NCI-H82 treated with DMSO at 0.1 percent for 48 hours (cell line): ENCODE measurements around the gene CCS.
A peak's percentile ranks its signal among the peaks of the same experiment; 100 is the strongest.
"Not testable (repeated sequence)": the region's sequence is repeated elsewhere in the genome, so short reads cannot be mapped to it uniquely, and the experiment has no call there.

Experiments used
- DNase-seq: peaks from one replicate; lab custom pipeline; 2025; ENCODE audit not compliant: unreplicated experiment; lab: John Stamatoyannopoulos, UW

The CCS gene

GRCh38 chr11:66561178-66561974, 31.6 kb upstream of the CCS start:
- DNase-seq: no peak

DNA sequence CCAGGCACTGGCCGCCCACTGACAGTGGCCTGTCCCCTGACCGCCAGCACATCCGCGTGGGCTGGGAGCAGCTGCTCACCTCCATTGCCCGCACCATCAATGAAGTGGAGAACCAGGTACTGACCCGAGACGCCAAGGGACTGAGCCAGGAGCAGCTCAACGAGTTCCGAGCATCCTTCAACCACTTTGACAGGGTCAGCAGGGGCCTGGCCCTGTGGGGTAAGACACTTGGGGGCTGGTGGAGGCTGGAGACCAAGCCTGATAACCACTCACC, 31.1 kb upstream of the CCS start:
- no peak for DNase-seq

DNA sequence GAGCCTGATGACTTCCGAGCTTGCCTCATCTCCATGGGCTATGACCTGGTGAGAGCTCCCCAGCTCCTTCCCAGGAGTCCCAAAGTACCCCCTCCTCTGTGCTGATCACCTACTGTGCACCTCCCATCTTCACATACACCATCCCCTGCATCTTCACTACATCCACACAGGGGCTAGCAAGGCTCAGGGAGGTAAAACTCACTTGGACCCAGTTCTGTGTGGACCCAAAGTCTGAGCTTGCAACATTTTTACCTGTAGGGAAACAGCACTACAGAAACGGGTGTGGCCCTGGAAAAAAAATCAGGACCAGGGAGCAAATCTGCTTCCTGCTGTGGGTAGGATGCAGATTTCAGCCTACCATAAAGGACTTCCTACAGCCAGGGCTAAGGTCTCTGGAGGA, 30.7 kb upstream of the CCS start:
- no peak for DNase-seq

DNA sequence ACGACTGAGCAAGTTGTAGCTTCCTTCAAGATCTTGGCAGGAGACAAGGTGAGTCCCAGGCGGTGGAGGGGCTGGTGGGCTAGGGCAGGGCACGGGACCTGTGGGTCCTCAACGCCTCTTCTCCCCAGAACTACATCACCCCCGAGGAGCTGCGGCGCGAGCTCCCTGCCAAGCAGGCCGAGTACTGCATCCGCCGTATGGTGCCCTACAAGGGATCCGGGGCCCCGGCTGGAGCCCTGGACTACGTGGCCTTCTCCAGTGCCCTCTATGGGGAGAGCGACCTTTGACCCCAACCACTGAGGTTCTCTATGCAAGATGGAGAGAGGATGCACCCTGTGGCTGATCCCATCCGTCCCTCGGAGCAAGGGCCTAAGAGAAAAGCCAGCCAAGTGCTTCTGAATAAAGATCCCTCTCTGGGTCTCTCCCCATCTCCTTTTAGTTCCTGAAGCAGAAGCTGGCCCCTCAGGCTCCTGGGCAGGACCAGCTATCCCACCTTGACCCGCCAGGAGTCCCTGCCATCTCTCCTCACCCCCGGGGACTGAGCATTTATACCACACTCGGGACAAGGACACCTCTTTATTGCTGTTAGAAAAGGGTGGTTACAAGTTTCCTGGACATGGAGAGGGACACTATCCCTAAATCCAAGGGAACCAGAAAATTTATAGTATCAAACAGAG, 29.9 kb upstream of the CCS start:
- no peak for DNase-seq

GRCh38 chr11:66563832-66564231, 29.2 kb upstream of the CCS start:
- DNase-seq: no peak

GRCh38 chr11:66564538-66564937, 28.4 kb upstream of the CCS start:
- no peak for DNase-seq

DNA sequence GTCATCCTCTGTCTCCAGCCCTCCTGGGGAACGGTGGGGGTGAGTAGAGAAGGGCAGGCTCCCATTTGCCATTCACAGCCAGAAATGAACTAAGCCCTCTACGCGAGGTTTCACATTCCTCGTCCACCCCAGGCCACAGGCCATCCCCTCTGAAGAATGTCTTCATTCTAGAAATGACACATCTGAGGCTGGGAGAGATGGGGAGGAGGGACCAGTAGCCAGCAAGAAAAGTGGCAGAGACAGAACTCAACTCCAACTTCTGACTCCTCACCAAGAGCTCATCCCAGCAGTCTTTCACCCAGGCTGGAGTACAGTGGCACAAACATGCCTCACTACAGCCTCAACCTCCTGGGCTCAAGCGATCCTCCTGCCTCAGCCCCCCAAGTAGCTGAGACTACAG, 28.0 kb upstream of the CCS start:
- DNase-seq: no peak

DNA sequence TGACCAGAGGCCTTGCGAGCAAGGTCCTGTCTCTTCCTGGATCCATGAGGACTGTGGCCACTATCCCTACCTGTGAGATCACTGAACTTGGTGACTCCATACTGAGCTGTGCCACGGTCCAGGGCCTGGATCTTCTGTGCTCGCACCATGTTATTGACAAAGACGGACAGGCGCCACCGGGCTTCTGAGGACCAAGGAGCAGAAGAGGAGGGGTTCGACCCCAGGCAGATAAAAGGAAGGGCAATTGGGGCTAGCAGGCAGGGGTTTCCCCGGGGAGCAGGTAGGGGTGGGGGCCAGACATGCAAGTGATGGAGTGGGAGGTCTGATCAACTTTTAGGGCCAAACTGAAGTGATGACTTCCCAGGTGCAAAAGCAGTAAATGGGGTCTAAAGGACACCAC, 26.8 kb upstream of the CCS start:
- DNase-seq: no peak

- DNase-seq: no peak
These were observed 25.2 kb upstream of the CCS start for GRCh38 chr11:66567787-66568123.

DNA sequence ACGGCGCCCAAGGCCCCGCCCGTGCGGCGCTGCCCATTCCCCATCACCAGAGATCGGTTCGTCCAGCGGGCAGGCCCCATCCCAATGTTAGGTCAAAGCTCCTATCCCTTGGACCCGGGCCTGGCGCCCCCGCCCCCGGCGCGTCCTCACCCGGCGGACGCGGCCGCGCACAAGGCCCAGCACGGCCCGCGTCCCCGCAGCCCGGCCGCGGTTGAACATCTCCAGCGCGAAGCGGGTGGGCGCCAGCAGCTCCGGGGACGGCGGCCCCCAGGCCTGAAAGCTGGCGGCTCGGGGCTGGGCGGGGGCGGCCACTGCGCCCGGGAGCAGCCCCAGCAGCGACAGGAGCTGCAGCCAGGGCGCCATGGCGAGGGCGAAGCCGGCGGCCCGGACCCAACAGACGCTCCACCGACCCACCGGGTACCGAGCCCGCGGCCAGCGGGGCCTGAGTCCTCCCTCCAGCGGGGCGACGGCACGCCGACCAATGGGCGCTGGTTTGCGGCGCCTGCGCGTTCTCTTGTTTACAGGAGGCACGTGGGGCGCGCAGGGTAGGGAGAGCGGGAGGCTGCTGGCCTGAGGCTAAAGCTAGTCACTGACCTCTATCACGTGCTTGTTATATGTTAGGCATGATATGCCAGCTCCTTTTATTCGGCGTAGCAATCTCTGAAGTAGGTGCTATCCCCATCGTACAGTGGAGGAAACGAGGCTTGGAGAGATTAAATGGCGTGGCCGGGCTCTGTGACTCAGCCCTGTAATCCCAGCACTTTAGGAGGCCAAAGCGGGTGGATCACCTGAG, 24.7 kb upstream of the CCS start, which contains the start of gene CTSF:
Gene CTSF (minus strand): TSS at position 483 of the 793 bp plus-strand sequence. CDS start 120 bp downstream, at position 363.
- DNase-seq: no peak

DNA sequence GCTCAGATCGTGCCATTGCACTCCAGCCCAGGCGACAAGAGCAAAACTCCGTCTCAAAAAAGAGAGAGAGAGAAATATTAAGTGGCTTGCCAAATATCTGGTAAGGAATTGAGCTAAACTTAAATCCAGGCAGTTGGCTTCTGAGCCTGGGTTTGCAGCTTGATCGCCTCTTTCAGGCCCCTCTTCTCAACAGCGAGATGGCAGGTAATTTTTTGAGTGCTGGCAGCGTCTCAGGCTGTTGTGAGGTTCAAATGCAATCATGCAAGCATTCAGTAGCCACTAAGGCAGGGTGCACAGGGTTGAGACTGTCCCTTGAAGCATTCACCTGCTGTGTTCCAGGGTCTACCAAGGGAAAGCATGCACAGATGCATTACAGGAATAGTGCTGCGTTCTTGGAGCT, 23.9 kb upstream of the CCS start:
- DNase-seq: no peak

DNA sequence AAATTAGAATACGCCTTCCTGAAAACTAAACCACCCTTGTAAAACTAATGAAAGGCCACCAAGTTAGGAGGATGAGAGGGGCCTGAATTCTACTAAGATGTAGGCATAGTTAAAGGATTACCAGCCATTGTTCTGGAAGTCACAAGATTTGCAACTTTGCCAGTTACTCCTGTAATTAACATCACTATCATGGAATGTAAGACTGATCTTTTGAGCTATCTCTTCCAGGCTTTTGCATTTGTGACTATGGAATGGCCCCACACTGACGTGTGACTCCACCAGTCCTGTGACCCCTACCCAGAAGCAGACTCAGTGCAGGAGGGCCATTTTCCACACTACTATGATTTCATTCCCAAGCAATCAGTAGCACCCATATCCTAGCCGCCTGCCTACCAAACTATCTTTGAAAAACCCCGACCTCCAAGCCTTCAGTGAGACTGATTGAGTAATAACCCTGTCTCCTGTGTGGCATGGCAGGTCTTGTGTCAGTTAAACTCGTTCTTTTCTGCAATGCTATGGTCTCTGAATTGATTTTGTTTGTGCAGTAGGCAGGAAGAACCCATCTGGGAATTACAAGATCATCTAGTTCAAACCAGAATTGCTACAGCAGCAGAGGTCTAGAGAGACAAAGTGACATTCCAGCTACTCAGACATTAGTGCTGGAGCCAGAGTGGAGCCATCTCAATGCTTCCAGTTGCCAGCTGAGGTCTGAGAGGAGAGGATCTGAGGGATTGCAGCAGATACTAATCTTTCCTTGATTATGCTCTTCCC, 22.7 kb upstream of the CCS start:
- DNase-seq: no peak

DNA sequence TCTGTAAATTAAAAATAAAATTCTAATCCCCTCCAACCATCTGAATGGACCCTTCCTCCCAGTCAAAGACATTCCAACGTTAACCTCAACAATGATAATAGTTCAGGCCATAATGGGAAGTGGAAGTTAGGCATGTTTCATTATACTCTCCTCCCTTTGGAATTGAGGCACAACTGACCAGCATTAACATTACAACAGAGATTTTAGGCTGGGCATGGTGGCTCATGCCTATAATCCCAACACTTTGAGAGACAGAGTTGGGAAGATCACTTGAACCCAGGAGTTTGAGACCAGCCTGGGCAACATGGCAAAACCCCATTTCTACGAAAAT, 22.2 kb upstream of the CCS start:
- DNase-seq: no peak

- DNase-seq: peak; percentile 12
These were observed 13.9 kb upstream of the CCS start for GRCh38 chr11:66579017-66579606.

GRCh38 chr11:66580803-66581202, 12.2 kb upstream of the CCS start:
- DNase-seq: no peak

DNA sequence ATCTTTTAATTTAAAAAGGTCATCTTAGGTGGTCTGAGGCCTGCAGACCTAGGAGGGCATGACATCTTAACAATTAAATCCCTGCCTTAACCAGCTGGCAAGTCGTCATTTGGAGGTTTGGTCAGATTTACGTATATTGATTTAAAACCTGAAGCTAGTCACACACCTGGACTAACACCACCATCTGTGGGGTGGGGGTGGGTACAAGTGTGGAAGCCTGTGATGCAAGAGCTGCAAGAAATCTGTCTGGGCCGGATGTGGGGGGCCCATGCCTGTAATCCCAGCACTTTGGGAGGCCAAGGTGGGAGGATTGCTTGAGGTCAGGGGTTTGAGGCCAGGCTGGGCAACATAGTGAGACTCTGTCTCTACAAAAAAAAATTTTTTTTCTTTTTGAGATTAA, 11.7 kb upstream of the CCS start:
- peak; percentile 55 for DNase-seq

DNA sequence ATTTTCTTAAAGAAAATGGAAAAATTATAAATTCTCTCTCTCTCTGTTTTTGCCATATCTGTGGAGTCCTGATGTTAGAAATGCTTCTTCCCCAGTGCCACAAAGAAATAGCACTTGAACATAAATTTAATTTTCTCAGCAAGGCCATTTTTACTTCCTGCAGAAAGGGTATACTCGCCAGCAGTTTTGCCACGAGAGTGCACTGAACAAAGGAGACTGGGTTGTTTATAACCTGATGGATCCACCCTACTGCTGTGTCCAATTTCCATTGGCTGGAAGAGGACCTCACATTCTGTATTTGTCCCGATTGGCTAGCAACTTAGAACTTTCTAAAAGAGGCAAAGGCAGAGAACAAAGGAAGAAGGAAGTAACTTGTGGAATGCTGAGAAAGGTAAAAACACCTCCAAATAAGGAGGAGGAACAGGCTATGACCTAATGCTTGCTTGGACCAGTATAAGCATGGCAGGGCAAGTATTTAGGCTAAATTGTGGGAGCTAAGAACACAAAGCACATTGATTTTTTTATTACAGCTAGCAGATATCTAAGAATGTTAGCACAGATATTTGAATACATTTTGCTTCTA, 10.3 kb upstream of the CCS start:
- DNase-seq: not testable (repeated sequence)

DNA sequence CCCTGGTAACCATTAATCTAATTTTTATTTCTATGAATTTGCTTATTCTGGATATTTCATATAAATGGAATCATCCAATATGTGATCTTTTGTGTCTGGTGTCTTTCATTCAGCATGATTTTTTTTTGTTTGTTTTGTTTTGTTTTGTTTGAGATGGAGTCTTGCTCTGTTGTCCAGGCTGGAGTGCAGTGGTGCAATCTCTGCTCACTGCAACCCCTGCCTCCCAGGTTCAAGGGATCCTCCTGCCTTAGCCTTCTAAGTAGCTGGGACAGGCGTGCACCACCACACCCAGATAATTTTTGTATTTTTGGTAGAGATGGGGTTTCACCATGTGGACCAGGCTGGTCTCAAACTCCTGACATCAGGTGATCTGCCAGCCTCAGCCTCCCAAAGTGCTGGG, 7.5 kb upstream of the CCS start:
- not testable (repeated sequence) for DNase-seq

GRCh38 chr11:66586136-66586535, 6.8 kb upstream of the CCS start:
- DNase-seq: no peak

DNA sequence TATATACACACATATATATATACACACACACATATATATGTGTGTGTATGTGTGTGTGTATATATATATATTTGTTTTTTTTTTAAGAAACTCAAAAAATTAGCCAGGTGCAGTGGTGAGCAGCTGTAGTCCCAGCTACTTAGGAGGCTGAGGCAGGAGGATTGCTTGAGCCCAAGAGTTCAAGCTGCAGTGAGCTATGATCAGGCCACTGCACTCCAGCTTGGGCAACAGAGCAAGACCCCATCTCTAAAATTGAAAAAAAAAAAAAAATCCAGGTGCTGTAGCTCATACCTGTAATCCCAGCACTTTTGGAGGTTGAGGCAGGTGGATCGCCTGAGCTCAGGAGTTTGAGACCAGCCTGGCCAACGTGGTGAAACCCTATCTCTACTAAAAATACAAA, 3.7 kb upstream of the CCS start:
- not testable (repeated sequence) for DNase-seq
